Panc1 (cell line): ENCODE results near the gene TTR. TPM values are rescaled to one million over a fixed set of nuclear protein-coding genes. Genes with fewer than 3 reads are reported as not detected.

Source experiments
- ATAC-seq: fragments of 200-7000 bp; cut with Tn5 transposase; 2 replicates; pipeline ENCODE4 v1.9.1; 2020; ENCODE audit warnings: mild to moderate bottlenecking, moderate library complexity
- BruUV-seq: library from RNA; stranded (reverse); fragments of 400-500 nt; replicated peaks from 2 replicates; lab custom pipeline; 2021; lab: Mats Ljungman, UMichigan
- CTCF ChIA-PET: fragments of 300-600 bp; sonication (Branson Sonifier 250); formaldehyde crosslinking; loops from one replicate; lab custom pipeline; 2022; ENCODE audit warnings: antibody characterized with exemption; lab: Charles Lee
- POLR2A ChIA-PET: fragments of 300-600 bp; sonication (Branson Sonifier 250); formaldehyde crosslinking; loops from one replicate; lab custom pipeline; 2022; ENCODE audit warnings: antibody characterized with exemption; lab: Charles Lee
- DNase-seq: peaks from one replicate; pipeline ENCODE4 v3.0.0-alpha.2; 2010; ENCODE audit warnings: low read depth, low spot score
- H3K27ac ChIP-seq: 2 replicates; pipeline ENCODE4 v1.5.1; 2011; ENCODE audit warnings: mild to moderate bottlenecking, low read length, inconsistent platforms
- H3K27me3 ChIP-seq: fragments of 200-500 bp; sonication (Bioruptor generic); 2 replicates; pipeline ENCODE4 v1.6.0; 2014; ENCODE audit warnings: low read length, inconsistent platforms; ENCODE audit not compliant: control insufficient read depth, insufficient read depth
- H3K36me3 ChIP-seq: fragments of 200-500 bp; sonication (Bioruptor generic); 2 replicates; pipeline ENCODE4 v1.5.1; 2014; ENCODE audit warnings: inconsistent platforms, mild to moderate bottlenecking, low read length, moderate library complexity; ENCODE audit not compliant: control insufficient read depth, insufficient read depth
- H3K4me1 ChIP-seq: 2 replicates; pipeline ENCODE4 v1.5.1; 2011; ENCODE audit warnings: inconsistent platforms, mild to moderate bottlenecking, low read length, moderate library complexity; ENCODE audit not compliant: control insufficient read depth, insufficient read depth
- H3K4me3 ChIP-seq, 2 experiments: 2 replicates each; pipeline ENCODE4 v1.5.1; 2011 to 2012; ENCODE audit warnings: low read depth in 2 of 2, low read length in 2 of 2, mild to moderate bottlenecking in 2 of 2, inconsistent platforms in 1 of 2, moderate library complexity in 1 of 2
- H3K9me3 ChIP-seq: fragments of 200-500 bp; sonication (Bioruptor generic); 2 replicates; pipeline ENCODE4 v1.5.1; 2014; ENCODE audit warnings: low read depth, mild to moderate bottlenecking, inconsistent platforms, low read length, moderate library complexity; ENCODE audit not compliant: control insufficient read depth, insufficient read depth
- POLR2AphosphoS5 ChIP-seq: IDR thresholded peaks from 2 replicates; pipeline ENCODE4 v1.6.1; 2012; ENCODE audit warnings: mild to moderate bottlenecking, low read depth, low read length, moderate library complexity
- SIN3A ChIP-seq: IDR thresholded peaks from 2 replicates; pipeline ENCODE4 v1.6.1; 2012; ENCODE audit warnings: low read depth, mild to moderate bottlenecking, low read length, moderate library complexity, borderline replicate concordance; ENCODE audit not compliant: insufficient read depth
- TCF7L2 ChIP-seq: IDR thresholded peaks from 2 replicates; pipeline ENCODE4 v1.6.1; 2011; ENCODE audit warnings: mild to moderate bottlenecking, low read depth, low read length, inconsistent platforms
- in situ Hi-C: cut with HindIII; loops from 2 replicates; pipeline ENCODE4 v1.10.0; 2016; ENCODE audit warnings: low sequenced_read_pairs, low pct_unique_long_range_greater_than_20kb
- intact Hi-C: fragments of 100-400 bp; cut with micrococcal nuclease; formaldehyde crosslinking; loops from one replicate; pipeline ENCODE4 v1.10.0; 2022; ENCODE audit not compliant: unreplicated experiment
- total RNA-seq: library from RNA; stranded (reverse); gene quantifications from one replicate; pipeline ENCODE4 v1.2.1, GENCODE V29; 2021; ENCODE audit not compliant: unreplicated experiment
- TF ChIP-seq, protein P1 (sequence below), 2 experiments: IDR thresholded peaks; 2 replicates each; pipeline ENCODE4 v1.6.1; 2011 to 2012; ENCODE audit warnings: low read depth in 2 of 2, control low read depth in 1 of 2, low read length in 1 of 2, mild to moderate bottlenecking in 1 of 2, moderate library complexity in 1 of 2; ENCODE audit not compliant: insufficient read depth in 1 of 2
- TF ChIP-seq, protein P2 (sequence below): fragments of 450-650 bp; IDR thresholded peaks from 2 replicates; pipeline ENCODE4 v1.5.1; 2017; ENCODE audit warnings: mild to moderate bottlenecking

Gene TTR
- total RNA-seq, 1 experiment from 2014 or later, result 1.0 TPM

DNA sequence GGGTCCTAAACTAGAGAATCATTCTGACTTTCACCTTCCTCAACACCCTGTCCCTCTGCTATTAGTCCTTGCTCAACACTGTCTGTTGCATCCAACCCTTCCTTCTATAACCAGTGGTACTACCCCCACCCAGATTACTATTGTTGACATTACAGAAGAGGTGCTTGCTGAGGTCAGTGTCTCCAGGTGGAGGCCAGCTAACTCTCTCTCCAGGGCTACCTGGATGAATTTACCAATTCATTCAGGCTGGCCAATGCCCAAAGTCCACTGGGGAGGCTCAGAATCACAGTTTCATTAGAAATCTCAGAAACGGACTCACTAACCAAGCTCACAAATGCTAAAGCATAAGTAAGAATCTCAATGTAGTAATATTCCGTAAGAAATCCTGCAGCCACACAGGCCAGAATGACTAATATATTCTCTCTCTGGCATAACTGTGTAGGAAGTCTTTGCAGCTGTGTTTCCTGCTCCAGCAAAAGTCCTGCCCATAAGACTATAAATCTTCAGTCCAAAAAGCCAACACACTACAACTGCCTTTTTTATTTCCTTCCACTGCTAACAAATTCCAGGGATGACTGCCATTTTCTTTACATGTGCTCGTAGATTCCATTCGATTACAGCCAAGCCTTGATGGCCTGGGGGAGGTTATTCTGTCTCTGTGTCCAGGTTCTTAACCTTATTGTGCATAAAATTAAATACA lies 10.0 kb upstream of the TTR start:
- Histone ChIP-seq H3K4me3 (no peak overlapping the region), H3K36me3 (no peaks in the 10 kb centered on the region), H3K9me3 (no peaks in the 10 kb centered on the region), H3K4me1 (no peaks in the 10 kb centered on the region), H3K27me3 (no peaks in the 10 kb centered on the region), H3K27ac (no peak overlapping the region)
- DNase-seq (no peak), ATAC-seq (no peak)
- TF ChIP-seq POLR2AphosphoS5, result no peak
- TF ChIP-seq SIN3A, result no peak
- no peak for TF ChIP-seq TCF7L2
- TF ChIP-seq, protein P1, sequence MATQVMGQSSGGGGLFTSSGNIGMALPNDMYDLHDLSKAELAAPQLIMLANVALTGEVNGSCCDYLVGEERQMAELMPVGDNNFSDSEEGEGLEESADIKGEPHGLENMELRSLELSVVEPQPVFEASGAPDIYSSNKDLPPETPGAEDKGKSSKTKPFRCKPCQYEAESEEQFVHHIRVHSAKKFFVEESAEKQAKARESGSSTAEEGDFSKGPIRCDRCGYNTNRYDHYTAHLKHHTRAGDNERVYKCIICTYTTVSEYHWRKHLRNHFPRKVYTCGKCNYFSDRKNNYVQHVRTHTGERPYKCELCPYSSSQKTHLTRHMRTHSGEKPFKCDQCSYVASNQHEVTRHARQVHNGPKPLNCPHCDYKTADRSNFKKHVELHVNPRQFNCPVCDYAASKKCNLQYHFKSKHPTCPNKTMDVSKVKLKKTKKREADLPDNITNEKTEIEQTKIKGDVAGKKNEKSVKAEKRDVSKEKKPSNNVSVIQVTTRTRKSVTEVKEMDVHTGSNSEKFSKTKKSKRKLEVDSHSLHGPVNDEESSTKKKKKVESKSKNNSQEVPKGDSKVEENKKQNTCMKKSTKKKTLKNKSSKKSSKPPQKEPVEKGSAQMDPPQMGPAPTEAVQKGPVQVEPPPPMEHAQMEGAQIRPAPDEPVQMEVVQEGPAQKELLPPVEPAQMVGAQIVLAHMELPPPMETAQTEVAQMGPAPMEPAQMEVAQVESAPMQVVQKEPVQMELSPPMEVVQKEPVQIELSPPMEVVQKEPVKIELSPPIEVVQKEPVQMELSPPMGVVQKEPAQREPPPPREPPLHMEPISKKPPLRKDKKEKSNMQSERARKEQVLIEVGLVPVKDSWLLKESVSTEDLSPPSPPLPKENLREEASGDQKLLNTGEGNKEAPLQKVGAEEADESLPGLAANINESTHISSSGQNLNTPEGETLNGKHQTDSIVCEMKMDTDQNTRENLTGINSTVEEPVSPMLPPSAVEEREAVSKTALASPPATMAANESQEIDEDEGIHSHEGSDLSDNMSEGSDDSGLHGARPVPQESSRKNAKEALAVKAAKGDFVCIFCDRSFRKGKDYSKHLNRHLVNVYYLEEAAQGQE (IDR thresholded peaks at IDR 0.05; ENCODE audit: insufficient read depth in 1 of 2, low read depth in 2 of 2, low read length in 1 of 2), result no peak
- TF ChIP-seq, protein P2, sequence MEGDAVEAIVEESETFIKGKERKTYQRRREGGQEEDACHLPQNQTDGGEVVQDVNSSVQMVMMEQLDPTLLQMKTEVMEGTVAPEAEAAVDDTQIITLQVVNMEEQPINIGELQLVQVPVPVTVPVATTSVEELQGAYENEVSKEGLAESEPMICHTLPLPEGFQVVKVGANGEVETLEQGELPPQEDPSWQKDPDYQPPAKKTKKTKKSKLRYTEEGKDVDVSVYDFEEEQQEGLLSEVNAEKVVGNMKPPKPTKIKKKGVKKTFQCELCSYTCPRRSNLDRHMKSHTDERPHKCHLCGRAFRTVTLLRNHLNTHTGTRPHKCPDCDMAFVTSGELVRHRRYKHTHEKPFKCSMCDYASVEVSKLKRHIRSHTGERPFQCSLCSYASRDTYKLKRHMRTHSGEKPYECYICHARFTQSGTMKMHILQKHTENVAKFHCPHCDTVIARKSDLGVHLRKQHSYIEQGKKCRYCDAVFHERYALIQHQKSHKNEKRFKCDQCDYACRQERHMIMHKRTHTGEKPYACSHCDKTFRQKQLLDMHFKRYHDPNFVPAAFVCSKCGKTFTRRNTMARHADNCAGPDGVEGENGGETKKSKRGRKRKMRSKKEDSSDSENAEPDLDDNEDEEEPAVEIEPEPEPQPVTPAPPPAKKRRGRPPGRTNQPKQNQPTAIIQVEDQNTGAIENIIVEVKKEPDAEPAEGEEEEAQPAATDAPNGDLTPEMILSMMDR, result no peak
- in situ Hi-C loops (no loop called here), intact Hi-C loops (no loop called here)
- POLR2A ChIA-PET, result no interaction called here
- no TSS peak for BruUV-seq
- CTCF ChIA-PET, result no interaction called here

DNA sequence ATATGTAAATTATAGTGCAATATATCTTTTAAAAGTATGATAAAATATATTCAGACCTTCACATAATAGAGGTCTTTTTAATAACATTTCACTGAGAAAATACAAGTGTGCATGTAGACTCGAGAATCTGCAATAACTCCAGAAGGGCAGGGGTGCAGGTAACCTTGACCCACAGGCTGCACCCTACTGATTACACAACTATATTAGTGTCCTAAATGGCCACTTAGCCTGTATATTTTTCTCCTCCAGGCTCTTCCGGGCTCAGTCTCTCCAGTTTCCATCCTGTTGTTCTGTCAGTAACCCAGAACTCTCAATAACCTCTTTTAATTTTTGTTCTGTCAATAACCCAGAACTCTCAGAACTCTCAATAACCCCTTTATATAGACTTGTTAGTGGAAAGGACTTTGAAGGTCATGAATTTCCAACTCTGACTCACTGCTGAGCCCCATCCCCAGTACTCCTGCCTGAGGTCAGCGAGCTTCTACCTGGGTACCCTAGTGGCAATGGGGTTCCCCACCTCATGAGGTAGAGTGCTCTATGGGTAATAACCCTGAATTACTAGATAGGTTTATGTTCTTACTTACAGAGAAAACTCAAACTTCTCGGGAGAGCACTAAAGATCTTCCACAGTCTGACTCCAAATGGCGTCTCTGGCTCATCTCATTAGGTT lies 8.4 kb upstream of the TTR start:
- ATAC-seq (no peak), DNase-seq (no peak)
- H3K9me3 ChIP-seq, result no peaks in the 10 kb centered on the region
- no peaks in the 10 kb centered on the region for H3K4me1 ChIP-seq
- POLR2A ChIA-PET, result no interaction called here
- no peaks in the 10 kb centered on the region for H3K27me3 ChIP-seq
- in situ Hi-C loops, result no loop called here
- intact Hi-C loops, result no loop called here
- BruUV-seq, result no TSS peak
- TF ChIP-seq, protein P1 (IDR thresholded peaks at IDR 0.05; ENCODE audit: insufficient read depth in 1 of 2, low read depth in 2 of 2, low read length in 1 of 2), result no peak
- TF ChIP-seq POLR2AphosphoS5 (no peak), TCF7L2 (no peak), SIN3A (no peak)
- TF ChIP-seq, protein P2, result no peak
- H3K4me3 ChIP-seq, result no peak overlapping the region
- no peaks in the 10 kb centered on the region for H3K36me3 ChIP-seq
- CTCF ChIA-PET, result no interaction called here
- no peak overlapping the region for H3K27ac ChIP-seq
